A549 (cell line): ENCODE results near the gene CORO2B.

Experiments
- CHD2 ChIP-seq: fragments of 150-350 bp; IDR thresholded peaks from 2 replicates; pipeline ENCODE4 v1.6.1; 2014; ENCODE audit warnings: low read length; ENCODE audit not compliant: partially characterized antibody
- HEYL ChIP-seq: fragments of 250-450 bp; sonication (Bioruptor Pico); IDR thresholded peaks from 2 replicates; pipeline ENCODE4 v1.8.0; 2021; ENCODE audit warnings: mild to moderate bottlenecking, moderate library complexity
- HOXA7 ChIP-seq: fragments of 250-450 bp; sonication (Bioruptor Pico); IDR thresholded peaks from 2 replicates; pipeline ENCODE4 v1.5.0; 2020; ENCODE audit warnings: mild to moderate bottlenecking, moderate library complexity
- JUNB ChIP-seq: fragments of >200 bp; sonication (Bioruptor Twin); formaldehyde crosslinking; IDR thresholded peaks from 2 replicates; pipeline ENCODE4 v1.6.1; 2016
- KDM1A ChIP-seq: fragments of 200-600 bp; sonication (generic); IDR thresholded peaks from 2 replicates; pipeline ENCODE4 v1.6.1; 2016; ENCODE audit warnings: low read depth, mild to moderate bottlenecking
- MAFK ChIP-seq: fragments of 450-650 bp; IDR thresholded peaks from 2 replicates; pipeline ENCODE4 v1.6.1; 2014; ENCODE audit not compliant: partially characterized antibody
- RAD21 ChIP-seq, 2 experiments: fragments of >200 bp in 1 of 2; sonication (Bioruptor Twin) in 1 of 2; formaldehyde crosslinking in 1 of 2; IDR thresholded peaks in 1 of 2; conservative IDR thresholded peaks in 1 of 2; 2 replicates in 1 of 2; 3 replicates in 1 of 2; pipeline ENCODE4 v1.6.1; 2012 to 2018; ENCODE audit warnings: inconsistent platforms in 1 of 2
- RCOR1 ChIP-seq: fragments of 150-350 bp; IDR thresholded peaks from 2 replicates; pipeline ENCODE4 v1.6.1; 2014; ENCODE audit warnings: antibody characterized with exemption, low read length, low read depth
- REST ChIP-seq: fragments of 200-600 bp; sonication (generic); IDR thresholded peaks from 2 replicates; pipeline ENCODE4 v1.6.1; 2016; ENCODE audit warnings: antibody characterized with exemption, mild to moderate bottlenecking, moderate library complexity
- RFX5 ChIP-seq: fragments of 450-650 bp; IDR thresholded peaks from 2 replicates; pipeline ENCODE4 v1.7.1; 2014; ENCODE audit warnings: antibody characterized with exemption, mild to moderate bottlenecking, moderate library complexity
- SMC3 ChIP-seq: fragments of >200 bp; sonication (Bioruptor Twin); formaldehyde crosslinking; IDR thresholded peaks from 3 replicates; pipeline ENCODE4 v1.6.1; 2018; ENCODE audit warnings: inconsistent platforms
- TF ChIP-seq, protein P1 (sequence below): IDR thresholded peaks from 2 replicates; pipeline ENCODE4 v1.6.1; 2012
- TF ChIP-seq, protein P2 (sequence below): fragments of >200 bp; sonication (Bioruptor Twin); formaldehyde crosslinking; IDR thresholded peaks from 3 replicates; pipeline ENCODE4 v1.5.1; 2016

DNA sequence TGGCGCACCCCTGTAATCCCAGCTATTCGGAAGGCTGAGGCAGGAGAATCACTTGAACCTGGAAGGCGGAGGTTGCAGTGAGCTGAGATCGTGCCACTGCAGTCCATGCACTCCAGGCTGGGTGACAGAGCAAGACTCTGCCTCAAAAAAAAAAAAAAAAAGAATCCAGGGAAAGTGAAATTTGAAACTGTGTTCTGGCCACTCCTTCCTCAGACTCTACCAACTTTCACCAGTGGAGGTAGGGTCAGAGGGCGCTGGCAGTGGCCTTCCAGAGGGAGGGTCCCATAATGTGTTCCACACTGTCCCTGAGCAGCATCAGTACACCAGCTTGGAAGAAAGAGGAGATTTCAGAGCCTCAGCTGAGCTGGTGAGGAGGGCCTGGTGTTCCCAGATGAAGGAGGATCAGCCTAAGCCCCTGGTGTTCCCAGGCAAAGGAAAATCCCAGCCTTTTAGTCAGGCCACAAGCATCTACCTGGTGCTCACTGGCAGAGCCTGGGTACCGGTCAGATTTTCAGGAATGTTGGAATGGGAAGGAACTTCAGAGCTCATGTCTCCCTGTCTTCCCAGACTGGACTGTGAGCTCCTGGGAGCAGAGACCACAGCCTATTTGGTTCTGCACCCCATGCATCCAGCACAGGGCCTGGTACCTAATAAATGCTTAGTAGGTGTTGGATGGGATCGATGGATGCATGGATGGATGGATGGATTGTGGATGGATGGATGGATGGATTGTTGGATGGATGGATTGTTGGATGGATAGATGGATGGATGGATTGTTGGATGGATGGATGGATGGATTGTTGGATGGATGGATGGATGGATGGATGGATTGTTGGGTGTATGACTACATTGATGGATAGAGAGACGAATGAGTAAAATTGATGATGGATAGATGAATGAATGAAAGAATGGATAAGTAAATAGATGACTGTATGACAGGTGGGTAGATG is 117.9 kb downstream of the CORO2B start:
- no peak for TF ChIP-seq JUNB
- no peak for TF ChIP-seq RAD21 (conservative IDR thresholded peaks at IDR 0.05 in 1 of 2, IDR thresholded peaks at IDR 0.05 in 1 of 2)
- TF ChIP-seq, protein P1, sequence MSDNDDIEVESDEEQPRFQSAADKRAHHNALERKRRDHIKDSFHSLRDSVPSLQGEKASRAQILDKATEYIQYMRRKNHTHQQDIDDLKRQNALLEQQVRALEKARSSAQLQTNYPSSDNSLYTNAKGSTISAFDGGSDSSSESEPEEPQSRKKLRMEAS: no peak
- TF ChIP-seq, protein P2, sequence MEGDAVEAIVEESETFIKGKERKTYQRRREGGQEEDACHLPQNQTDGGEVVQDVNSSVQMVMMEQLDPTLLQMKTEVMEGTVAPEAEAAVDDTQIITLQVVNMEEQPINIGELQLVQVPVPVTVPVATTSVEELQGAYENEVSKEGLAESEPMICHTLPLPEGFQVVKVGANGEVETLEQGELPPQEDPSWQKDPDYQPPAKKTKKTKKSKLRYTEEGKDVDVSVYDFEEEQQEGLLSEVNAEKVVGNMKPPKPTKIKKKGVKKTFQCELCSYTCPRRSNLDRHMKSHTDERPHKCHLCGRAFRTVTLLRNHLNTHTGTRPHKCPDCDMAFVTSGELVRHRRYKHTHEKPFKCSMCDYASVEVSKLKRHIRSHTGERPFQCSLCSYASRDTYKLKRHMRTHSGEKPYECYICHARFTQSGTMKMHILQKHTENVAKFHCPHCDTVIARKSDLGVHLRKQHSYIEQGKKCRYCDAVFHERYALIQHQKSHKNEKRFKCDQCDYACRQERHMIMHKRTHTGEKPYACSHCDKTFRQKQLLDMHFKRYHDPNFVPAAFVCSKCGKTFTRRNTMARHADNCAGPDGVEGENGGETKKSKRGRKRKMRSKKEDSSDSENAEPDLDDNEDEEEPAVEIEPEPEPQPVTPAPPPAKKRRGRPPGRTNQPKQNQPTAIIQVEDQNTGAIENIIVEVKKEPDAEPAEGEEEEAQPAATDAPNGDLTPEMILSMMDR: no peak
- no peak for TF ChIP-seq MAFK
- no peak for TF ChIP-seq SMC3
- TF ChIP-seq HEYL (CRISPR knock-in tag): no peak
- no peak for TF ChIP-seq KDM1A
- no peak for TF ChIP-seq CHD2
- TF ChIP-seq HOXA7 (CRISPR knock-in tag): no peak
- no peak for TF ChIP-seq RFX5
- TF ChIP-seq REST: no peak
- no peak for TF ChIP-seq RCOR1
